Measurements from ENCODE around the gene SVIL. TPM values are rescaled to one million over a fixed set of nuclear protein-coding genes. Genes with fewer than 3 reads are reported as not detected.
"Not testable (repeated sequence)": the region's sequence is repeated elsewhere in the genome, so short reads cannot be mapped to it uniquely, and the experiment has no call there.

Gene SVIL
- total RNA-seq, 2 experiments from 2014 or later: 11.2 to 13.0 TPM

- no peak overlapping the region for H3K27ac Mint-ChIP-seq
- CTCF ChIA-PET: interaction anchor here (1.1 kb wide), 1 partner anchor 15 kb away, joined by 3 read pairs; no protein-coding TSS in a partner anchor
- POLR2A ChIA-PET: no interaction called here
These were observed 26.1 kb downstream of the SVIL start for GRCh38 chr10:29608476-29609301.

GRCh38 chr10:29608062-29608461 lies 26.7 kb downstream of the SVIL start:
- DNase-seq (no peak), ATAC-seq (no peak)
- H3K9me3 Mint-ChIP-seq (ENCODE audit: insufficient read depth): no peaks in the 10 kb centered on the region
- H3K27ac Mint-ChIP-seq: no peak overlapping the region
- ChIA-PET POLR2A (no interaction called here), CTCF (interaction anchor here (1.3 kb wide), 1 partner anchor 17 kb away, joined by 5 read pairs; no protein-coding TSS in a partner anchor)
- no peaks in the 10 kb centered on the region for H3K4me1 Mint-ChIP-seq (ENCODE audit: low read depth)
- H3K4me3 Mint-ChIP-seq: no peak overlapping the region
- H3K27me3 Mint-ChIP-seq (ENCODE audit: low read depth): no peaks in the 10 kb centered on the region
- H3K36me3 Mint-ChIP-seq (ENCODE audit: low read depth): peaks cover 10% of the 10 kb centered on the region

More at GRCh38 chr10:29608476-29609301, 26.1 kb downstream of the SVIL start:
- no peaks in the 10 kb centered on the region for H3K4me1 Mint-ChIP-seq (ENCODE audit: low read depth)
- ATAC-seq: no peak
- DNase-seq: no peak
- no peak overlapping the region for H3K4me3 Mint-ChIP-seq
- no peaks in the 10 kb centered on the region for H3K9me3 Mint-ChIP-seq (ENCODE audit: insufficient read depth)
- H3K36me3 Mint-ChIP-seq (ENCODE audit: low read depth): peaks cover 10% of the 10 kb centered on the region
- no peaks in the 10 kb centered on the region for H3K27me3 Mint-ChIP-seq (ENCODE audit: low read depth)

GRCh38 chr10:29607576-29607975 lies 27.2 kb downstream of the SVIL start:
- ATAC-seq: no peak
- ChIA-PET POLR2A (no interaction called here), CTCF (interaction anchor here (1.3 kb wide), 1 partner anchor 16 kb away, joined by 5 read pairs; no protein-coding TSS in a partner anchor)
- no peak for DNase-seq
- no peak overlapping the region for H3K4me3 Mint-ChIP-seq
- H3K36me3 Mint-ChIP-seq (ENCODE audit: low read depth): peaks cover 10% of the 10 kb centered on the region
- H3K4me1 Mint-ChIP-seq (ENCODE audit: low read depth): no peaks in the 10 kb centered on the region
- H3K27me3 Mint-ChIP-seq (ENCODE audit: low read depth): no peaks in the 10 kb centered on the region
- no peak overlapping the region for H3K27ac Mint-ChIP-seq
- H3K9me3 Mint-ChIP-seq (ENCODE audit: insufficient read depth): no peaks in the 10 kb centered on the region

GRCh38 chr10:29606693-29607092 lies 28.1 kb downstream of the SVIL start:
- CTCF ChIA-PET: interaction anchor here (1.3 kb wide), 1 partner anchor 16 kb away, joined by 5 read pairs; no protein-coding TSS in a partner anchor
- H3K27me3 Mint-ChIP-seq (ENCODE audit: low read depth); H3K27ac Mint-ChIP-seq; ATAC-seq; H3K4me3 Mint-ChIP-seq; DNase-seq; POLR2A ChIA-PET; H3K4me1 Mint-ChIP-seq (ENCODE audit: low read depth); H3K36me3 Mint-ChIP-seq (ENCODE audit: low read depth); H3K9me3 Mint-ChIP-seq (ENCODE audit: insufficient read depth): not testable (repeated sequence)

GRCh38 chr10:29604291-29604825 lies 30.4 kb downstream of the SVIL start:
- POLR2A ChIA-PET: no interaction called here
- Mint-ChIP-seq H3K9me3 (ENCODE audit: insufficient read depth) (no peaks in the 10 kb centered on the region), H3K4me1 (ENCODE audit: low read depth) (no peaks in the 10 kb centered on the region), H3K36me3 (ENCODE audit: low read depth) (peaks cover 3% of the 10 kb centered on the region), H3K27me3 (ENCODE audit: low read depth) (no peaks in the 10 kb centered on the region), H3K27ac (no peak overlapping the region), H3K4me3 (no peak overlapping the region)
- DNase-seq: no peak
- ATAC-seq: no peak
- CTCF ChIA-PET: interaction anchor here (0.7 to 1.1 kb wide), 2 partner anchors 14 to 20 kb away, joined by 3 to 5 read pairs; no protein-coding TSS in a partner anchor

- no peak overlapping the region for H3K27ac Mint-ChIP-seq
- no peak overlapping the region for H3K4me3 Mint-ChIP-seq
- DNase-seq (no peak), ATAC-seq (no peak)
- H3K4me1 Mint-ChIP-seq (ENCODE audit: low read depth): no peaks in the 10 kb centered on the region
- no peaks in the 10 kb centered on the region for H3K36me3 Mint-ChIP-seq (ENCODE audit: low read depth)
- CTCF ChIA-PET: no interaction called here
- H3K9me3 Mint-ChIP-seq (ENCODE audit: insufficient read depth): no peaks in the 10 kb centered on the region
- POLR2A ChIA-PET: no interaction called here
- H3K27me3 Mint-ChIP-seq (ENCODE audit: low read depth): no peaks in the 10 kb centered on the region
These were observed 31.4 kb downstream of the SVIL start for GRCh38 chr10:29603223-29603896.

- ATAC-seq: no peak
- H3K27me3 Mint-ChIP-seq (ENCODE audit: low read depth): no peaks in the 10 kb centered on the region
- DNase-seq: no peak
- CTCF ChIA-PET: interaction anchor here (1.2 to 1.6 kb wide), 2 partner anchors 10 to 88 kb away, joined by 3 to 5 read pairs; no protein-coding TSS in a partner anchor
- H3K36me3 Mint-ChIP-seq (ENCODE audit: low read depth): no peaks in the 10 kb centered on the region
- H3K27ac Mint-ChIP-seq: no peak overlapping the region
- H3K4me1 Mint-ChIP-seq (ENCODE audit: low read depth): no peaks in the 10 kb centered on the region
- no peaks in the 10 kb centered on the region for H3K9me3 Mint-ChIP-seq (ENCODE audit: insufficient read depth)
- POLR2A ChIA-PET: no interaction called here
- no peak overlapping the region for H3K4me3 Mint-ChIP-seq
These were observed 34.0 kb downstream of the SVIL start for GRCh38 chr10:29600821-29601220.

- DNase-seq (no peak), ATAC-seq (no peak)
- Mint-ChIP-seq H3K4me1 (ENCODE audit: low read depth) (no peaks in the 10 kb centered on the region), H3K4me3 (no peak overlapping the region), H3K27me3 (ENCODE audit: low read depth) (no peaks in the 10 kb centered on the region), H3K9me3 (ENCODE audit: insufficient read depth) (no peaks in the 10 kb centered on the region), H3K36me3 (ENCODE audit: low read depth) (no peaks in the 10 kb centered on the region), H3K27ac (no peak overlapping the region)
- CTCF ChIA-PET: no interaction called here
- POLR2A ChIA-PET: no interaction called here
These were observed 34.7 kb downstream of the SVIL start for GRCh38 chr10:29600067-29600466.

- H3K27ac Mint-ChIP-seq: no peak overlapping the region
- H3K27me3 Mint-ChIP-seq (ENCODE audit: low read depth): no peaks in the 10 kb centered on the region
- no peak overlapping the region for H3K4me3 Mint-ChIP-seq
- H3K4me1 Mint-ChIP-seq (ENCODE audit: low read depth): no peaks in the 10 kb centered on the region
- H3K36me3 Mint-ChIP-seq (ENCODE audit: low read depth): no peaks in the 10 kb centered on the region
- ATAC-seq: no peak
- ChIA-PET CTCF (no interaction called here), POLR2A (no interaction called here)
- no peak for DNase-seq
- no peaks in the 10 kb centered on the region for H3K9me3 Mint-ChIP-seq (ENCODE audit: insufficient read depth)
These were observed 35.9 kb downstream of the SVIL start for GRCh38 chr10:29598851-29599311.

GRCh38 chr10:29596826-29597225 lies 37.9 kb downstream of the SVIL start:
- ChIA-PET CTCF (no interaction called here), POLR2A (no interaction called here)
- no peak overlapping the region for H3K27ac Mint-ChIP-seq
- DNase-seq (no peak), ATAC-seq (no peak)
- H3K9me3 Mint-ChIP-seq (ENCODE audit: insufficient read depth): no peaks in the 10 kb centered on the region
- H3K36me3 Mint-ChIP-seq (ENCODE audit: low read depth): no peaks in the 10 kb centered on the region
- H3K4me1 Mint-ChIP-seq (ENCODE audit: low read depth): no peaks in the 10 kb centered on the region
- H3K4me3 Mint-ChIP-seq: no peak overlapping the region
- no peaks in the 10 kb centered on the region for H3K27me3 Mint-ChIP-seq (ENCODE audit: low read depth)

- CTCF ChIA-PET: no interaction called here
- DNase-seq: no peak
- no peak overlapping the region for H3K27ac Mint-ChIP-seq
- no peak for ATAC-seq
- H3K27me3 Mint-ChIP-seq (ENCODE audit: low read depth): no peaks in the 10 kb centered on the region
- POLR2A ChIA-PET: no interaction called here
- H3K4me3 Mint-ChIP-seq: no peak overlapping the region
- no peaks in the 10 kb centered on the region for H3K36me3 Mint-ChIP-seq (ENCODE audit: low read depth)
- H3K4me1 Mint-ChIP-seq (ENCODE audit: low read depth): no peaks in the 10 kb centered on the region
- no peaks in the 10 kb centered on the region for H3K9me3 Mint-ChIP-seq (ENCODE audit: insufficient read depth)
These were observed 38.4 kb downstream of the SVIL start for GRCh38 chr10:29596356-29596755.

GRCh38 chr10:29595636-29596225 lies 39.0 kb downstream of the SVIL start:
- ChIA-PET POLR2A (no interaction called here), CTCF (no interaction called here)
- Mint-ChIP-seq H3K9me3 (ENCODE audit: insufficient read depth) (no peaks in the 10 kb centered on the region), H3K27me3 (ENCODE audit: low read depth) (no peaks in the 10 kb centered on the region), H3K4me1 (ENCODE audit: low read depth) (peaks cover 1% of the 10 kb centered on the region), H3K4me3 (no peak overlapping the region), H3K36me3 (ENCODE audit: low read depth) (no peaks in the 10 kb centered on the region), H3K27ac (no peak overlapping the region)
- DNase-seq: no peak
- no peak for ATAC-seq
